DMS53 treated with DMSO at 0.1 percent for 48 hours (cell line): ENCODE results near the gene NUDT16L1.

Experiments
- DNase-seq: peaks from one replicate; lab custom pipeline; 2025; ENCODE audit not compliant: unreplicated experiment; lab: John Stamatoyannopoulos, UW

Gene NUDT16L1

DNA sequence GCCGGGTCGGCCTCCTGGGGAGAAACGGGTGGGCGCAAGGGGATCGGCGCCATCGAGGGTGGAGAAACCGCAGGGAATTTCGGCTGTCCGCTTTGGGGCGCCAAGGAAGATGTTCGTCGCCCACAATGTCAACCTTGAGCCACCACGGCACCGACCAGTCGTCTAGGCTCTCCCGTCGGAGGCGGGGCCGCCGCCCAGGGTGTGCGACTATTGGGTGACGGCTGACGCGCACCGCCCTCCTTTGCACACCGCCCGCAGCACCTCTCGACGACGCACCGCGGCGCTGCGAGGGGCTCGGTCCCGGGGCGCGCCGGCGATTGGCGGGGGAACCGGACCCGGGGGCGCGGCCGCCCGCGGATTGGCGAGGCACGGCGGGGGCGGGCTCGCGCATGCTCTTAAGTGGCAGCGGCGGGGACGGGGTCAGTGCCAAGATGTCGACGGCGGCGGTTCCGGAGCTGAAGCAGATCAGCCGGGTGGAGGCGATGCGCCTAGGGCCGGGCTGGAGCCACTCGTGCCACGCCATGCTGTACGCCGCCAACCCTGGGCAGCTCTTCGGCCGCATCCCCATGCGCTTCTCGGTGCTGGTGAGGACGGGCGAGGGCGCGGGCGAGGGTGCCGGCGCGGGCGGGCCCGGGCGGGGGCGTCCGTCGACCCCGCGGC lies at the start of gene NUDT16L1:
NUDT16L1 (plus strand) TSS at position 267 of the 660 bp plus-strand sequence; CDS start at position 432, 165 bp downstream.
- peak; percentile 81 for DNase-seq

DNA sequence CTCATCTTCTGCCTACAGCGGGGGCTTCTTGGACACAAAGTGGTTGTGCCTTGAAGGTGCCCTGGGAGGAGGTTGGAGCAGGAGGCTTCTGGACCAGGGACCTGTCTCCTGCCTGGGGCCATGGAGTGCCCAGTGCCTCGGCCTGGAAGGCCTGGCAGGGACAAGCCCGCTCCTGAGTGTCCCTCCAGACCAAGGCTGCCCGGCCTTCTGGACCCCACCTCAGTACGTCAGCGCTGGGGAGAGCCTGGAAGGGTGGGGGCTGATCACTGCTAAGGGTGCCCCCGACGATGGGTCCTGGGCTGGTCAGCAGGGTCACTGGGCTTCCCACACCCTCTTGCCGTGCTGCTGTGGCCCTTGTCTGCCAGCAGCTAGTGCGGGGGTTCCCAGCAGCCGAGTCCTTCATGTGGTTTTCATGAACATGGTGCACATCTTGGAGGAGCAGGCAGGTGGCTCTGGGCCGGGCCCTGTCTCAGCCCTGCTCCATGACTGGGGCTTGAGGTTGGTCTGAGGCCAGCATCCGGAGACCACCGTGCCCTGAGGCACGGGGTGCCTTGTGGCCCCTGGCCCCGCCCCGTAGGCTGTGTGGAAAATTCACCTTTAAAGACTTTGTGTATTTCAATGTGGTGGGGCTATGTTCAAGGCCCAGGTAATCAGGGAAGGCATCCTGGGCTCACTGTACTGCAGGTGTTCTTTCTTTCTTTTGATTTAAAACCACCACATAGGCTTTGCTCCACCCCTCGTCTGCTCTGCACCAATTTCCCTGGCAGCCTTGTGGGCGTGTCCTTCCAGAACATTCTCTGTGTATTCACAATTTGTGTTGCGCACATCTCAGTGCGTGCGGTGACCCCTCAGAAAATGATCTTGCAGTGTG lies 46.4 kb upstream of the NUDT16L1 start:
- DNase-seq = no peak

DNA sequence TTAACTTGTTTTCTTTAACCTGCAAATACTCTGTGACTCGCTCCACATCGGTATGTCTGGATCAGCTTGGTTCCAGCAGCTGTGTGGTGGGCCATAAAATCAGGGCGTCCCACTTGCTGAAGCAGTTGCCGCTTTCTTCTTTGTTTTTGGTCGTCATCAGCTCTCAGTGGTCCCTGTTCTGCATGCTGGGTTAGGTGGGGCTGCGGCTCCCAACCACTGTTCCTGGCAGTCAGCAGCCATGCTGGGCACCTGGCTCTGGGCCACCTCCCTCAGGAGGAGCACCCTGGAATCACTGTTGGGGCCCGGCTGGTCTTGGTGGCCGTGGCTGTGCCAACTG lies 45.8 kb upstream of the NUDT16L1 start:
- DNase-seq = no peak

DNA sequence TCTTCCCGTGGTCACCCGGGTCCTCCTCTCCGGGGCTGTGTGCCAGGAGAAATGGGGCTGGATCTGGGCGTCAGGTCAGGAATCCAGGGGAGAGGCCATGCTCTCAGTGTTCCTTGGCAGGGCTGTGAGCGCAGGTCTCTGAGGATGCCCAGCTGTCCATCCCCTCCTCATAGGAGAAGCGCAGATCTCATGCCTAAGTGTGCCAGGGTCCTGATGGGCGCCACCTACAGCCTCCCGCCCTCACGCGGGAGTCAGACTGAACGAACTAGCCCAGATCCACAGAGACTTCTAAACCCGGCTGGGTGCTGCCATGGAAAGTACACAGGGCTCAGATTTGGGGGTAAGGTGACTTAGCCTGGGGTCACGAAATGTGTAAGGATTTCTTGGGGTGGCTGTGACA lies 44.4 kb upstream of the NUDT16L1 start:
- no peak for DNase-seq

DNA sequence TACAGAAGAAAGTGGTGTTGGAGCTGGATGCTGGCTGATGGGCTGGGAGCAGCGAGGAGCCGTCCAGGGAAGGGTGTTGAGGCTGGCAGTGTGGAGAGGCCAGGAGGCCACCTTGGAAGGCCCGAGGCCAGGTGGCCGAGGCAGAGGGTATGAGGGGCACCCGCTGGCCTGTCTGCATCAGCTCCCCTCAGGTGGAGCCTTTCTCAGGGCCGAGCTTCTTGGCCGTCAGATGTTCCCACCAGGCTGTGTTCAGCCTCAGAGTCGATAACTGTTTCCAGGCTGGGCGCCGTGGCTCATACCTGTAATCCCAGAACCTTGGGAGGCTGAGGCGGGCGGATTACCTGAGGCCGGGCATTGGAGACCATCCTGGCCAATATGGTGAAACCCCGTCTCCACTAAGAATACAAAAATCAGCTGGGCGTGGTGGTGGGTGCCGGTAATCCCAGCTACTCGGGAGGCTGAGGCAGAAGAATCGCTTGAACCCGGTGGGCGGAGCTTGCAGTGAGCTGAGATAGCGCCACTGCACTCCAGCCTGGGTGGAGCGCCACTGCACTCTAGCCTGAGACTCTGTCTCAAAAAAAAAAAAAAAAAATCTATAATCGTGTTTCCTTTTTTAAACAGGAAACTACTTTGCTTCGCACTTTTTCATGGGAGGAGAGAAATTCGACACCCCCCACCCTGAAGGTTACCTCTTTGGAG lies 43.5 kb upstream of the NUDT16L1 start:
- DNase-seq = no peak

DNA sequence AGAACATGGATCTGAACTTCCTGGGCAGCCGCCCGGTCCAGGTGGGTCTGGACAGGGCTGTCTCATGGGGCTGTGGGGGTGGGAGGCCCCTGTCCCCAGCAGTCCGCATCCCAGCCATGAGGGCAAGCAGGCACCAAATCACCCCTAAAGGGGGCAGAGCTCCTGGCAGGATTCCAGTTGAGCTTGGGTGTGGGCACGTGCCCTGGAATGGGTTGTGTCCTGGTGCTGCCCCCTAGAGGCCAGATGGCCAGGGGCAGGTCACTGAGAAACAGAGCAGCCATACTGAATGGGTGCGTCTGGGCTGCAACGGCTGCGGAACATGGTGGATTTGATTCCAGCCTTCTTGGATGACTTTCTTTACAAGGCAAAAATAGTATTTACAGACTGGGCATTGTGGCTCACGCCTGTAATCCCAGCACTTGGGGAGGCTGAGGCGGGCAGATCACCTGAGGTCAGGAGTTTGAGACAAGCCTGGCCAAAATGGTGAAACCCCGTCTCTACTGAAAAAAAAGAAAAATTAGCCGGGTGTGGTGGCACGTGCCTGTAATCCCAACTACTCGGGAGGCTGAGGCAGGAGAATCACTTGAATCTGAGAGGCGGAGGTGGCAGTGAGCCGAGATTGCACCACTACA lies 42.8 kb upstream of the NUDT16L1 start:
- DNase-seq = peak; percentile 21

DNA sequence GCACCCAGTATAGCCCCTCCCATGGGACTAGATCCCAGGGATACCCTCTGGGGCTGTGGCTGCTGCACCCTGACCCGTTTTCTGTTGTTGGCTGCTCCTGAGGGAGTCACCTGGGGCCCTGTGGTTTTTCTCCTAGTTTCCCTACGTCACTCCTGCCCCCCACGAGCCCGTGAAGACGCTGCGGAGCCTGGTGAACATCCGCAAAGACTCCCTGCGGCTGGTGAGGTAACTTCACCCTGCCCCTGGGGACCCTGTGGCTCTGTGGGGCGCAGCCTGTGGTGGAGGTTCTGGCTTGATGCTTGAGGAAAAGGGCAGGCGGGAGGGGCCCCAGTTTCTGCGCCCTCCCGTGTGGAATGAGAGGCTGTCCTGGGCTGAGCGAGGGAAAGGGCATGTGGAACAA lies 41.5 kb upstream of the NUDT16L1 start:
- DNase-seq = no peak

DNA sequence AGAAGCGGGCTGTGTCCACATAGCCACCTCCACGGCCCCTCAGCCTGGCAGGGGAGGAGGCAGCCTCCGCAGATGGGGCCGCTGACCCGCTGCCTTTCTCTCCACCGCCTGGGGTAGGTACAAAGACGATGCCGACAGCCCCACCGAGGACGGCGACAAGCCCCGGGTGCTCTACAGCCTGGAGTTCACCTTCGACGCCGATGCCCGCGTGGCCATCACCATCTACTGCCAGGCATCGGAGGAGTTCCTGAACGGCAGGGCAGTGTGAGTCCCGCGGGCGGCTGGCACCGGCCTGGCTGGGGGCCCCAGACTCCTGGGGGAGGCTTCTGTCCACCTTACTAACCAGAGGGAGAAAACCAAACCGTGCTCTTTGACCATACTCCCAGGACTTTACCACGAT lies 40.8 kb upstream of the NUDT16L1 start:
- no peak for DNase-seq

DNA sequence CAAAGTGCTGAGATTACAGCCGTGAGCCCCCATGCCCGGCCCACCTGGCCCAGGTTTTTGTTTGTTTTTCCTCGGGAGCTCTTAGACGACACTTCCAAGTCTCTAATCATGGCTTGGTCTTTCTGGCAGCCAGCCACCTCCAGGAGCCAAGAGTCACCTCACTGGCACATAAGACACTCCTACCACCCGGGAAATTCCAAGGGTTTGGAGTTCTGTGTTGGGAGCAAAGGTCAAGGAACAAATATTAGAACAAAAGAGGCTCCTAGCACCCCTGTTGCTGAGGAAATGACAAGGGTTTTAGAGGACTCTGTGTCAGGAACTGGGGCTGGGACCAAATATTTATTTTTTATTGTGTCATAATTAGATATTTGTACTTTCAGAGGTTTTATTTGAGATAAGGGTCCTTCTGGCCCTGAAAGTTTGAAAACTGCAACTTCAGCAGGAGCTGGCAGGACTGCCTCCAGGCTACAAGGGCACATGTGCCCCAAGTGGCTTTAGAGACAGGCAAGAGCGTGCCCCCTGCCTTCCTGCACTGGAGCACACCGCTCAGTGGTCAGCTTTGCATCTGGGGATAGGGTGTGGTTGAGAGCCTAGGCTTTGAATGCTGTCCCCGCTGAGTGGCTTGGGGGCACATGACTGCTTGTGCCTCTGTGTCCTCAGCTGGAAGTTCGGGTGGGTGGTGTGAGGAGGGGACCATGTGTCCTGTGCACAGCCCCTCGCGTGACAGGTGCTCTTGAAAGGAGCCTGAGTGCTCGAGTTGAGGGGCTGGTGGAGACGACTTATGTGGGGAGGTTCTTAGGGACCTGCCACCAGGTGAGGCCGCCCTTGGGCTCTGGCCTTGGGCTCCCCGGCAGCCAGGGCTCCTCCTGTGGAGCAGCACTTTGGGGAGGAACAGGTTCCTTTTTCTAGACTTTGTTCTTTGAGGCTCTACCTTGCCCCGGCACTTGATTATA lies 39.1 kb upstream of the NUDT16L1 start:
- no peak for DNase-seq

DNA sequence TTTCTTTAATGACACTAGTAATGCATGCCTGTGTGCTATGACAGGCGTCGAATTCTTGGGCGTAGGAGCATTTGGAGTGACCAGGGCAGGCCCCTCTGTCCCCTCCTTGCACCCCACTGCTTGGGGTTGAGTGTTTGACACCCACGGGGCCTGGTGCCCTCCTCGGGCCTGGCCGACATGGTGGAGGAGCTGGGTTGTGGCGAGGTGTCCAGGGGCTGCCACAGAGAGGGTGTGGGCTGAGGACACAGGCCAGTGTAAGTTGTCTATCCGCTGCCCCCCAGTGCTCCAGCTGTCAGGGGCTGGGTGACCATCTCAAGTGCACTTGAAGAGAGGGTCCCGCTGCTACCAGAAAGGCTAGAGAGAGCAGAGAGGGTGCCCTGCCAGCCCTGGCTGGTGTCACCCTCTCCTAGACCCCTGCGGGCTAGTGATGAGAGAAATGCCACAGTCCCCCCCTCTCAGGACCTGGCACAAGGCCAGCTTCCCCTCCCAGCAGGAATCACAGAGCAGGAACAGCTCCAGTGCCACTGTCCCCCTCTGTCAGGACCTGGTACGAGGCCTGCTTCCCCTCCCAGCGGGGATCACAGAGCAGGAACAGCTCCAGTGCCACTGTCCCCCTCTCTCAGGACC lies 38.3 kb upstream of the NUDT16L1 start:
- no peak for DNase-seq

DNA sequence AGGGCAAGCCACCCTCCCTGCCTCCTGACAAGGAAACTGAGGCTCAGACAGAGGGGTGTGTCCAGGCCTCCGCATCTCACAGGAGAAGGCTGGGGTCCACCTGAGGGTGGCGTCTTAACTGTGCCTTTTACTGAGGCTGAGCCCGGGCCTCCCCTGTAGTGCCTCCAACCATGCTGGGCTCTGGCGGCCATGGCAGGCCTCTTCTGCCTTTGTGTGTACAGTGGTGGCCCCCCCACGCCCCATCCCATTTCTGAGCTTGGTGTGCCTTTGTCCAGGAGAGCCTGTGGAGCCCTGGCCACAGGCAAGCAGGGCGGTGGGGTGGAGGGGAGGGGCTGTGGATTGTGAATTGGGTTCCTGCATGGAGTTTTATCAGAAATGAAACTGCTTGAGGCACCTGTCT lies 37.6 kb upstream of the NUDT16L1 start:
- DNase-seq = no peak

DNA sequence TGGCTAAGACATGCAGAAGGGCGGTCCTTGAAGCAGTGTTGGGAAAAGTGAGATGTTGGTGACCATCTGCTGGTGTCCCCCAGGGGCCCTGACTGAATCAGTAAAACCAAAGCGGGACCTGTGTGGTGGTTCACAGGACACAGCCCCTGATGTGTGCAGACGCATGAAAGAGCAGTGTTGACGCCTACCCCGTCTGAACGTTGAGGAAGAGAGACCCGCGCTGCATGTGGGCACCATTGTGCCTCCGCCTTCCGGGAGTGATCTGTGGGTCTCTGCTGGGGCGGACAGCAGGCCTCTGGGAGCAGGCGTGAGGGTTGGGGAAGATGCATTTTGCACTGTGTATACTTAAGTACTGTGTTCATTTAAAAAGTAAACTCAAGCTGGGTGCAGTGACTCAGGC lies 37.1 kb upstream of the NUDT16L1 start:
- DNase-seq = no peak

DNA sequence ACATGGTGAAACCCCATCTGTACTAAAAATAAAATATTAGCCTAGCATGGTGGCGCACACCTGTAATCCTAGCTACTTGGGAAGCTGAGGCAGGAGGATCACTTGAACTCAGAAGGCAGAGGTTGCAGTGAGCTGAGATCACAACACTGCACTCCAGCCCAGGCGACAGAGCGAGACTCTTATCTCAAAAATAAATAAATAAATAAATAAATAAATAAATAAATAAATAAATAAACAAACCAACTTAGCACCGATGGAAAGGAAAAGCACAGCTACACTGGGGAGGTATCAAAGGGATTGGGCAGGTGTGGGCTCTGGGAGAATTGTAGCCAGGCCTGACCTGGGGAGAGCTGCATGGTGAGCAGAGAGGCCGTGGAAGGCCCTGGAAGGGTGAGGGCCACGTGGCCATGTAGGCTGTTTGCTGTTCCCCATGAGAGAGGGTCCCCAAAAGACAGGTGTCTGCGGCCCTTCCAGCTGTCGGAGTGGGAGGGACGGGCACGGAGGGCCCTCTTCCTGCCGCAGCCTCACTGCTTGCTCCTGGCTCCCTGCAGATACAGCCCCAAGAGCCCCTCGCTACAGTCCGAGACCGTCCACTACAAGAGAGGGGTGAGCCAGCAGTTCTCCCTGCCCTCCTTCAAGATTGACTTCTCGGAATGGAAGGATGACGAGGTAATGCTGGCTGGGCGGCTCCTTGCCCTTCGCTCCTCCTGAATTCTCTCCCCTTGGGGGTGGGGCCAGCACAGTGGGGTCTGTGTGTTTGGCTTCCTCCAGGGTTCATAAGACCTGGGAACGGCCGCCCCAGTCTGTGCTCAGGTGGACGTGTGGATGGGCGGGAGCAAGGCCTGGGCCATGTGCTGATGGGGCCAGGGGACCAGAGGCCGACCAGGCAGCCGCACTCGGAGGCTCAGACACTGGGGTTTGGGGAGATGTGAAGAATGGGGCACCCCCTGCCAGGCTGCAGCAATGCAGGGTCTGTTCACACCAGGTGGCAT lies 36.4 kb upstream of the NUDT16L1 start:
- no peak for DNase-seq

DNA sequence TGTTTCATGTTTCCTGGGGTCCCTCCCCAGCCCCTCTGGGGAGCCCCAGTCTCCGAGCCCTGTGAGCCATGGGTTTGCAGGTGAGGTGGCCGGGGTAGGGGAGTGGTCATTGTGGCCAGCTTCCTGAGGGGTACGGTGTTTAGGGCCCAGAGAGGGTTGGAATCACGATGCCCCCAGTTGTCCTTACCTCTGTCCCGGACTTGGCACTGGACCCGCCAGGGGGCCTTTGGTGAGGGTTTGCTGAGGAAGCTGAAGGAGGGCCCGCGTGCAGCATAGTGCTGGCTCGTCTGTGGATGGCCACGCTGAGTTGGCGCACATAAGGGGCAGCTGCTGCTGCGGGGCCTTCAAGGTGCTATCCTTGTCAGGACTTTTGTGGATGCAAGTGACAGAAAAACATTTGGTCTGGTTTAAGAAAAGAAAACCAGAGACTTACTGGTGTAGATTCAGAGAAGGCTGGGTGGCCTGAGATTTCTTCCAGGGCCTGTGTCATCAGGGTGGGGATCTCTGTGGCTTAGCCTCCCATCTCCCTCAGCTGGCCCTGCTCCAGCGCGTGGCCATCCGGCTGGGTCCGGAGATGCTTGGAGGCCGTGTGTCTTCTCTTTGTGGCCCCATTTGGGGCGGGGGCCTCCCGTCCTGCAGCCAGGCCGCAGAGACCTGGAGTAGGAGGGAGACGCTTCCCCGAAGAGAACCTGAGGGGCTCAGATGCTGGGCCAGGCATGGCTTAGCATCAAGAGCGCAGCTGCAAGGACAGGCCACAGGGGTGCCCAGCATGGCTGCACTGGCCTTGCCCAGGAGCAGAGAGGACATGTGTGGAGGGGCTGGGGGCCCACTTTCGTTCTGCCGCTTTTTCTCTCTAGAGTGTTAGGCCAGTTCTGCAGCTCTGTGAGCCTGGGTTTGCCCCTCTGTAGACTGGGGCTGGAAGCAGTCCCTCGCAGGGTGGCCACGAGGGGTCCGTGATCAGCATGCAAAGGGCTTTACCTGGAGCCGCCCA lies 33.7 kb upstream of the NUDT16L1 start:
- no peak for DNase-seq

DNA sequence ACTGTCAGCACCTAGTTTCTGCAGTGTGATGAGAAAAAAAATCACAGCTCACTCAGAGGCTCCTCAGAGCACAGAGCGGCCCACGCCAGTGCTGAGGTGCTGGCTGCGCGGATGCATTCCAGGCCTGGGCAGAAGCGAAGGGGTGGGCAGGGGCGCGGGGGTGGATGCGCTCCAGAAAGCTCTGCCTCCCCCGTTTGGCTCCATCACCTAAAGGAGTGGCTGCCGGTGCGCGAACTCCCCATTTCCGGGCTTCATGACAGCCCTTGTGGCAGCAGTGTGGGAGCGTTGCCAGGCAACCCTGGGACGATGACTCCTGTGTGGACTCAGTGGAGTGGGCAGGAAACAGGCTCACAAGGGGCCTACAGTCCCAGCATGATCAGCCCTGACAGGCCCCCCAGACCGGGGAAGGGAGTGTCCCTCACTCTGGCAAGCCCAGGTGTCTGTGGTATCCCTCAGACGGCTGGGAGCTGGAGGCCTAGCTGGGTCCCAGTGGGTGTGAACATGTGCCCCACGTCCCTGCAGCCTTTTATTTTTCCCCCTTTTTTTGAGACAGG lies 32.8 kb upstream of the NUDT16L1 start:
- no peak for DNase-seq

DNA sequence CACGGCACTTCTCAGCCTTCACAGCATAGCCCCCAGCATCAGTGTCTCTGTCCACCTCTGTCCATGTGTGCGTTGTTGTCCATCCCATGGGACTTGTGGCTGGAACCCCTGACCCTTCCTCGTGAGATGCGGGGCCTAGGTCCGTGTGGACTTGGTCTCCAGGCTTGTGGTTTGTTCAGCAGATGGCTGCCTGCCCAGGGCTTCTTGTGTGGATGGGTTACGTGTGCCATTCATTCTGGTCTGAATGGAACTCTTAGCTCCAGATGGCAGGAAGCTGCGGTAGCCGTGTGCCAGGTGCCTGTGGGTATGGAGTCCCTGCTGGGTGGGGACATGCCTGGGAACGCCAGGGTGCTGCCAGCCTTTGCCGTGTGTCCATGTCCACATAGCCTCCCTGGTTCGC lies 31.7 kb upstream of the NUDT16L1 start:
- DNase-seq = no peak

DNA sequence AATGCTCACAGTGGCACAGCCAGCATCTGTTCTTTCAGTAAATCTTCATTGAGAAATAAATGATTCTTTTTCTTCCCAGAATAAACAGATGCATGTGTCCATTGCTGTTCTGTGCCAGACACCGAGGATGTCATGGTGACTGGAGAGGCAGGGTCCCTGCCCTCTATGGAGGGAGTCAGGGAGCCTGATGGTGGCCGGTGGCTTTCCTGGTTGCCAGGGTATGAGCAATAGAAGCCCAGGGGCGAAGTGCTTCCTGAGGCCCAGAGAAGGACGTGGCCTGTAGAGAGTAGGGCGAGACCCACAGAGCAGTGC lies 29.9 kb upstream of the NUDT16L1 start:
- no peak for DNase-seq
